Forelimb muscle (tissue), 1 donor: ENCODE measurements around the gene GFRA1. TPM values are rescaled to one million over a fixed set of nuclear protein-coding genes. Genes with fewer than 3 reads are reported as not detected.

Source experiments
- DNase-seq: peaks from one replicate; pipeline ENCODE4 v3.0.0-alpha.2; 2013; ENCODE audit warnings: low read depth
- polyA plus RNA-seq: library from polyadenylated mRNA; unstranded; fragments of 120-200 nt; gene quantifications from one replicate; pipeline ENCODE4 v1.2.1, GENCODE V29; 2013; ENCODE audit not compliant: insufficient read length

The GFRA1 gene
- polyA plus RNA-seq, 1 donor: 22.2 TPM

GRCh38 chr10:116030576-116030975, 242.4 kb downstream of the GFRA1 start:
- no peak for DNase-seq

- no peak for DNase-seq
These were observed 243.2 kb downstream of the GFRA1 start for GRCh38 chr10:116029826-116030225.

GRCh38 chr10:116027355-116027754, 245.7 kb downstream of the GFRA1 start:
- DNase-seq: no peak

DNA sequence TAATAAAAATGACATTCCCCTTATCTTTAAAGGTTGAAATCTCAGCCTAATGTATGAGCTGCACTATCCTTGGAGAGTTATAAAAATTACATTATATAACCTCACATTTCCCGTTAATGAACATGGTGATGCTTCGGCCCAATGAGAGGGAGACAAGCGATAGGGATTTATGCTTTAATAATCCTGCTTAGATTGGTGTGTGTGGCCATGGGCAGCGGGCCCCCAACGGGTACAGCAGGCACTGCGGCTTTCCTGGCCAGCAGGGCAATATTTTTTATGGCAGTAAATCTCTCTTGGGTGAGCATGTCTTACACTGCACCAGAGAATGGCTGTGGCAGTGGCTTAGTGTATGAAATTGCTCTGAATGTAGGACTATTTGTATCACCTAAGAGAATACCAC, 246.3 kb downstream of the GFRA1 start:
- DNase-seq: no peak

- no peak for DNase-seq
These were observed 246.7 kb downstream of the GFRA1 start for GRCh38 chr10:116026315-116026714.

GRCh38 chr10:116024271-116024878, 248.6 kb downstream of the GFRA1 start:
- no peak for DNase-seq

DNA sequence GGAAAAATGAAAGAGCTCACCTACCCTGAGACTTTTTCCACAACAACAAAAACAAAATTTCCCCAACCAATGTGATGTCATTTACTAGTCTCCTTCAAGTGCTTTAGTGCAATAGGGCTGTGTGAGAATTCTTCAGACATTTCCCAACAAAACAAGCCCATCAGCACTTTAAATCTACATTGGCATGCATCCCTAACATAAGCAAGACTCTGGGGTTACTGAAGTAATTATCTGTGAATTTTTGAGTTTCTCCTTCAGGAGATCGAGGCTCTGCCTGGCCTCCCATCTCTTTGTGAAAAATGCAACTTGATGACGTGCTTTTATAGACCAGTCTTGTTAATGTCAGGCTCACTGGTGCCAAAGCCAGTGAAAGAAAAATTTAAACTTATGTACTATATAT, 255.6 kb downstream of the GFRA1 start:
- no peak for DNase-seq

GRCh38 chr10:116015583-116016333, 257.2 kb downstream of the GFRA1 start:
- no peak for DNase-seq

DNA sequence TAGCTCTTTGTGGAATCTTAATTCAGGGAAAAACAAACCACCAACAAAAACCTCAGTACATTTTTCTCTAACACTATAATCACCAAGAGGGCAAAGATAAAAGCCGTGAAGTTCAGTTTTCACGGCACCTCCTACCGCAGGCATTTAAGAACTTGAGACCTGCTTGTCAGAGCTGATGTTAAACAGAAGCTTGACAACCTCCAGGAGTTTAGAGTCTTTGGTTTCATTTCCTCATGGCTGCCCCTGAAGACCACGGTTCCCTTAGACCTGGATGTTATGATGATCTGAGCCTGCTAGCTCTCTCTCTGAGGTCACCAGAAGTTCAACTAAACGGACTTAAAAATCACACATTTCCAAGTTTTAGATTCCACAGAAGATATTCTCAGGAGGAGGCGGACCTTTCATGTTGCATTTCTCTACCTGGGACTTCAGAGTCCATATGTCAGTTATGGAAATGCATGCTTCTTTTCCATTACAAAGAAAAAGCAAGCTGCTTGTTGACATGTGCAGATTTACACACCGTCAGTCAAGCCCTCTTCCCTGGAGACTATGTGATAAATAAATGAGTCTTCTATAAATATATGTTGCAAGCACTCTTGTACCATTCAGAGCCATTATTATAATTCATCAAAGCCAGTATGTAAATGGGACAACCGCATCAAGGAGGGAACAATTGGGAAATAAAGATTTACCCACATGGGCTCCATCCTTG, 258.0 kb downstream of the GFRA1 start:
- no peak for DNase-seq

GRCh38 chr10:116014326-116014725, 258.7 kb downstream of the GFRA1 start:
- DNase-seq: no peak

DNA sequence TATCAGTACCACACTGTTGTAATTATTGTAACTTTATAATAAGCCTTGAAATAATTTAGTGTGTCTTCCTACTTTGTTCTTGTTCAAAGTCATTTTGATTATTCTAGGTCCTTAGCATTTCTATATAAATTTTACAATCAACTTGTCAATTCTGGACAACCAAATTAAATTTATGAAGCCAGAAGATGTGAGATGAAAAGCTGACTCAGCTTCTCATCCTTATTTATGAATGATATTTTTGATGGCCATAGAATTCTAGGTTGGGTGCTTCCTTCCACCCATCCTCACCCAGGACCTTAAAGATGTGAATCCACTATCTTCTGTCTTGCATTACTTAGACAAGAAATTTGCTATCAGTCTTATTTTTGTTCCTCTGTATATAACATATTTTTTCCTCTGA, 261.1 kb downstream of the GFRA1 start:
- DNase-seq: no peak

DNA sequence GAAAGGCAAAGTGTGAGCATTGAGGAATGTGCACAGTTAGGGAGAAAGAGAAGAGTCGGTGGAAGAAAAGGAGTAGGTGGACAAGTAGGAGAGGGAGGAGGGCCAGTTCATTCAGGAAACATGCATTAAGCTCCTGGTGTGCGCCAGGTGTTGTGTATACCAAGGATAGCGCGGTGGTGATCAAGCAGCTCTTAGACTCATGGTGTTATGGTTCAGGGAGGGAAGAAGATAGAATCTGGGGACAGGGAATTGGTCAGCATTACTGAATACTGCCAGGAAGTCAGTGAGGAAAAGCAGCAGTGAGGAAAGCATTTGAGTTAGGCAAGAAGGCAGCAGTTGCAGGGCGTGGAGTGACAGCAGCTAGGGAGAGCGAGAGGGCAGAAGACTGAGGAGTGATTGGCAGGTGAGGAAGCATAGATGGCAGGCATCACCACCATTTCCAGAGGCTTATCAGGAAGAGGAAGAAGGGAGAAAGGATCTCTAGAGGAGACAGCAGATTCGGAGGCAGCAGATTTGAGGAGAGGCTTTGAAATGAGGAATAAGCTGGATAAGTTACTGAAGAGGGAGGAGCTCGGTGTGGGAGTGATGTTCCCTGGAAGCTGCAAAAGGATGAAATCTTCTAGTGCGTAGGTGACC, 265.6 kb downstream of the GFRA1 start:
- no peak for DNase-seq

Other genes with a start within 250 kb of the GFRA1 start
- gene CCDC172, start 51.2 kb upstream of the GFRA1 start, polyA plus RNA-seq: not detected
- not detected for gene PNLIPRP3, start 154.6 kb upstream of the GFRA1 start, polyA plus RNA-seq